Activated naive CD8-positive, alpha-beta T cell treated with anti-CD3 and anti-CD28 coated beads for 36 hours (primary cell): ENCODE results near the gene OSBPL1A. TPM values are rescaled to one million over a fixed set of nuclear protein-coding genes. Genes with fewer than 3 reads are reported as not detected.
"Not testable (repeated sequence)": the region's sequence is repeated elsewhere in the genome, so short reads cannot be mapped to it uniquely, and the experiment has no call there.

Source experiments
- DNase-seq: peaks from one replicate; pipeline ENCODE4 v3.0.0; 2021
- H3K27ac Mint-ChIP-seq: one replicate; pipeline ENCODE4 v1.8.0; 2022; ENCODE audit warnings: mild to moderate bottlenecking, moderate library complexity, mixed read lengths
- H3K27me3 Mint-ChIP-seq: one replicate; pipeline ENCODE4 v1.8.0; 2022; ENCODE audit warnings: mild to moderate bottlenecking, mixed read lengths
- H3K36me3 Mint-ChIP-seq: one replicate; pipeline ENCODE4 v1.8.0; 2021; ENCODE audit warnings: mild to moderate bottlenecking, mixed read lengths
- H3K4me1 Mint-ChIP-seq: one replicate; pipeline ENCODE4 v1.8.0; 2021; ENCODE audit warnings: mixed read lengths
- H3K4me3 Mint-ChIP-seq: one replicate; pipeline ENCODE4 v1.8.0; 2022; ENCODE audit warnings: mild to moderate bottlenecking, moderate library complexity, mixed read lengths
- H3K9me3 Mint-ChIP-seq: one replicate; pipeline ENCODE4 v1.8.0; 2022; ENCODE audit warnings: mixed read lengths
- total RNA-seq, 2 experiments: library from RNA; stranded (reverse); gene quantifications; one replicate each; pipeline ENCODE4 v1.2.3, GENCODE V29; 2021

Gene OSBPL1A
- total RNA-seq, 2 experiments from 2014 or later = 2.8 to 4.0 TPM

DNA sequence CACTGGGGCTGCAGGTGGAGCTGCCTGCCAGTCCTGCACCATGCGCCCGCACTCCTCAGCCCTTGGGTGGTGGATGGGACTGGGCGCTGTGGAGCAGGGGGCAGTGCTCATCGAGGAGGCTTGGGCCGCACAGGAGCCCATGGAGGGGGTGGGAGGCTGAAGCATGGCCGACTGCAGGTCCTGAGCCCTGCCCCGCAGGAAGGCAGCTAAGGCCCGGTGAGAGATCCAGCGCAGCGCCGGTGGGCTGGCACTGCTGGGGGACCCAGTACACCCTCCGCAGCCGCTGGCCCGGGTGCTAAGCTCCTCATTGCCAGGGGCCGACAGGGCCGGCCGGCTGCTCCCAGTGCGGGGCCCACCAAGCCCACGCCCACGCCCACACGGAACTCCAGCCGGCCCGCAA, 21.1 kb downstream of the OSBPL1A start:
- not testable (repeated sequence) for DNase-seq, H3K36me3 Mint-ChIP-seq, H3K4me1 Mint-ChIP-seq, H3K4me3 Mint-ChIP-seq, H3K27me3 Mint-ChIP-seq, H3K27ac Mint-ChIP-seq, H3K9me3 Mint-ChIP-seq

DNA sequence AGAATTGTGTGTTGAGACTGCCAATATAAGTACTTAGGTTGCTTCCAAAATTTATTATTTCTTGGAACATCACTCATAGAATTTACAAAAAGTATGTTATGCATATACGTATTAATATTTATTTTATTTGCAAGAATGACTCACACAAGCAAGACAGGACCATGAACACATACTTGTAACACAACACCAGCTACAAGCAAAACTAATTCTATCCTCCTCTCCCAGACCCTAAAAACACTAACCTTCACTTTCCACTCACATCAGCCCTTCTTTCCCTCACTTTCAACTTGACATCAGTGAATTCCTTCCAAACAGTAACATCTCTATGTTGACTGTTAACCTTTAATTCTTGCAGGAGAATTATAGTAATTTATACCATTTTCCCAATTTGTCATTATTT, 24.3 kb downstream of the OSBPL1A start:
- Mint-ChIP-seq H3K27ac (no peak overlapping the region), H3K4me1 (peaks cover 15% of the 10 kb centered on the region), H3K9me3 (no peaks in the 10 kb centered on the region), H3K27me3 (no peaks in the 10 kb centered on the region), H3K4me3 (no peak overlapping the region), H3K36me3 (peaks cover 2% of the 10 kb centered on the region)
- no peak for DNase-seq

DNA sequence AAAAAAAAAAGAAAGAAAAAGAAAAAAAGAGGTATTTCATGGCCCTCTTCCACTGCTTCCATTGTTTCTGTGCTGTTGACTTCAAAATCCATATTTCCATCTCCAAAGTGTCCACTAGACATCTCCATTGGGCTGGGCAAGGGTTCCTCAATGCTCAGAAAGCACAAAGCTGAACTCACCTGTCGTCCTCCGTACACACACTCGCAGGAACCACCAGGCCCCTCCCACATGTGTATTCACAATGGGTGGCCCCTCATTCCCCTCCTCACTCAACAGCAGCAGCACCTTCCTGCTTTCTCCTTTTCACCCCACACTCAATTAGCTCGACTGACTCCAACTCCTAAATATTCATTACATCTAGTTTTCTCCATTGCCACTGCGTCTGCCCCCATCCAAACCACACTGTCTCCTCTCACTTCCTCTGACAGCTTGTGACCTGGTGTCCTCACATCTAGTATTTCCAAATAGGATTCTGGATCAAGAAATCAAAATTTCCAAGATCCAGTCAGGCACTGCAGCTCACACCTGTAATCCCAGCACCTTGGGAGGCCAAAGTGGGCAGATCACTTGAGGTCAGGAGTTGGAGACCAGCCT, 25.2 kb downstream of the OSBPL1A start:
- no peaks in the 10 kb centered on the region for H3K27me3 Mint-ChIP-seq
- H3K9me3 Mint-ChIP-seq = no peaks in the 10 kb centered on the region
- peaks cover 15% of the 10 kb centered on the region for H3K4me1 Mint-ChIP-seq
- H3K36me3 Mint-ChIP-seq = peaks cover 2% of the 10 kb centered on the region
- no peak for DNase-seq
- no peak overlapping the region for H3K27ac Mint-ChIP-seq
- H3K4me3 Mint-ChIP-seq = no peak overlapping the region

DNA sequence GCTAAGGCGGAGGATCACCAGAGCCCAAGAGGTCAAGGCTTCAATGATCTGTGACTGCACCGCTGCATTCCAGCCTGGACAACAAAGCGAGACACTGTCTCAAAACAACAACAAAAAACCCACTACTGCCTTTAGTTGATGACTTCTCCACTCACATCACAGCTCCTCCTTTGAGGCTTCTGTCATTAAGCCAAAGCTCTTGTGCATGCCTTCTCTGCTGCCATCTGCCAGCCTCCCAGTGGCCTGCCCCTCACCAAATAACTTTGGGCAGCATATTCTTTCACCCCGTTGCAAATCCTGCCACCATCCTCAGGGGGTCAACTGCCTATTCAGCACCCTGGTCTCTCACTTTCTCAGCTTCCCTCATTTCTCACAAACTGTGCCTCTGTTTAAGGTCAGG, 27.5 kb downstream of the OSBPL1A start:
- no peaks in the 10 kb centered on the region for H3K9me3 Mint-ChIP-seq
- DNase-seq = no peak
- H3K4me3 Mint-ChIP-seq = no peak overlapping the region
- peaks cover 15% of the 10 kb centered on the region for H3K4me1 Mint-ChIP-seq
- H3K27me3 Mint-ChIP-seq = no peaks in the 10 kb centered on the region
- no peak overlapping the region for H3K27ac Mint-ChIP-seq
- peaks cover 2% of the 10 kb centered on the region for H3K36me3 Mint-ChIP-seq

DNA sequence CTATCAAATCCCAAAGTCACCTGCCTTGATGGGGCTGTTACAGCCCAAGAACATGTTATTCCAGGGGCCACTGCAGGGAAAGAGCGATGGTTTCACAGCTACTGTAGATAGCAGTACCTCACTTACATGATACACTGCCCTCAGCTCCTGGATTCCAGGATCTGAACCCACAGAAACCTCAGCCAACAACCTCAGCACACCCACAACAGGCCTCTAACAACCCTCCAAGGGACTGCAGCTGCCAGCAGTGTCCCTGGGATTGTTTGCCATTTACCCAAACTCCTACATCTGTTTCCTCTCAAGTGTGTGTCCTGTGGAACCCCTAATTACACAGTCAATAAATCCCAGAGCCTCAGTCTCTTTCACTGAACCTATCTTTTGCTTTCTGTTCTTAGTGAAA, 28.2 kb downstream of the OSBPL1A start:
- DNase-seq = no peak
- H3K4me3 Mint-ChIP-seq = no peak overlapping the region
- H3K27ac Mint-ChIP-seq = no peak overlapping the region
- H3K9me3 Mint-ChIP-seq = no peaks in the 10 kb centered on the region
- H3K36me3 Mint-ChIP-seq = peaks cover 2% of the 10 kb centered on the region
- no peaks in the 10 kb centered on the region for H3K27me3 Mint-ChIP-seq
- H3K4me1 Mint-ChIP-seq = peaks cover 15% of the 10 kb centered on the region

DNA sequence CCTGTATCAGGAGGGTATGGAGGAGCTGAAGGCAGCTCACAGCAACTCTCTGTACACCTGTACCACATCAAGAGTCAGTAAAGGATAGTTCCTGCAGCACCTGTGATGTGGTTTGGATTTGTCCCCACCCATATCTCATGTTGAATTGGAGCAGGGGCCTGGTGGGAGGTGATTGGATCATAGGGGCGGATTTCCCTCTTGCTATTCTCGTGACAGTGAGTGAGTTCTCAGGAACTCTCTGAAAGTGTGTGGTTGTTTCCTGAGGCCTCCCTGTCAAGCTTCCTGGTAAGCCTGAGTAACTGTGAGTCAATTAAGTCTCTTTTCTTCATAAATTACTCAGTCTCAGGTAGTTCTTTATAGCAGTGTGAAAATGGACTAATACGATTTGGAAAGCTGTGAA, 28.9 kb downstream of the OSBPL1A start:
- no peaks in the 10 kb centered on the region for H3K9me3 Mint-ChIP-seq
- no peaks in the 10 kb centered on the region for H3K27me3 Mint-ChIP-seq
- H3K4me1 Mint-ChIP-seq = peaks cover 15% of the 10 kb centered on the region
- peak overlapping the region; percentile 52 for H3K27ac Mint-ChIP-seq
- no peak overlapping the region for H3K4me3 Mint-ChIP-seq
- peaks cover 2% of the 10 kb centered on the region for H3K36me3 Mint-ChIP-seq
- DNase-seq = no peak

DNA sequence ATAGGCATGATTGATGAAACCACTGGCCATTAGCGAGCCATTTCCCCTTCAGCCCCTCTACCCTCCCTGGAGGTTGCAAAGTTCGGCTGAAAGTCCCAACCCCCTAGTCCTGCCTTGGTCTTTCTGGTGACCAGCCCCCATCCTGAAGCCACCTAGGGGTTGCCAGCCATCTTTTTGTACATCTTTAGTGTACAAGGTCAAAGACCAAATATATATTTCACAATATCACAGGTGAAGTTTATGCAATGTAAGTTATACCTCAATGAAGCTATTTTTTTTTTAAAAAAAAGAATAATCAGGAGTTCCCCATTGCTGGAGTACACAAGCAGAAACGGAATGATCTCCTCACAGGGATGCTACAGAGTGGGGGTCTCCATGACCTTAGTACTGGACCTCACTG, 31.3 kb downstream of the OSBPL1A start:
- no peak overlapping the region for H3K27ac Mint-ChIP-seq
- no peak overlapping the region for H3K4me3 Mint-ChIP-seq
- no peaks in the 10 kb centered on the region for H3K27me3 Mint-ChIP-seq
- no peaks in the 10 kb centered on the region for H3K36me3 Mint-ChIP-seq
- no peaks in the 10 kb centered on the region for H3K9me3 Mint-ChIP-seq
- peaks cover 15% of the 10 kb centered on the region for H3K4me1 Mint-ChIP-seq
- no peak for DNase-seq

DNA sequence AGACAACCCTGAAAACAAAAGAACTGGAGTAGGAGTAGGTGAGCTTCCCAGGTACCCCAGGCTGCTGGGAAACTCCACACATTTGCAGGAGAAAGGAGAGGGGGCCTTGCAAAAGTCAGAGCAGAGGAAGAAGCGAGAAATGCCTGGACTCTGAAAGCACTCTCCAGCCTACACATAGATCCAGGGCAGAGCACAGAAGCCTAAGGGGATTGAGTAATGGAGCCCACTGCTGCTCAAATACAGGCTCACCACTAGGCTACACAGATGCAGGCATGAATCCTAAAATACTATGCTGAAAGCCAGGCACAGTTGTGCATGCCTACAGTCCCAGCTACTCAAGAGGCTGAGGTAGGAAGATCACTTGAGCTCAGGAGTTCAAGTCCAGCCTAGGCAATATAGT, 33.4 kb downstream of the OSBPL1A start:
- H3K27me3 Mint-ChIP-seq = no peaks in the 10 kb centered on the region
- no peak for DNase-seq
- no peak overlapping the region for H3K4me3 Mint-ChIP-seq
- H3K4me1 Mint-ChIP-seq = peaks cover 7% of the 10 kb centered on the region
- no peak overlapping the region for H3K27ac Mint-ChIP-seq
- no peaks in the 10 kb centered on the region for H3K9me3 Mint-ChIP-seq
- no peaks in the 10 kb centered on the region for H3K36me3 Mint-ChIP-seq

DNA sequence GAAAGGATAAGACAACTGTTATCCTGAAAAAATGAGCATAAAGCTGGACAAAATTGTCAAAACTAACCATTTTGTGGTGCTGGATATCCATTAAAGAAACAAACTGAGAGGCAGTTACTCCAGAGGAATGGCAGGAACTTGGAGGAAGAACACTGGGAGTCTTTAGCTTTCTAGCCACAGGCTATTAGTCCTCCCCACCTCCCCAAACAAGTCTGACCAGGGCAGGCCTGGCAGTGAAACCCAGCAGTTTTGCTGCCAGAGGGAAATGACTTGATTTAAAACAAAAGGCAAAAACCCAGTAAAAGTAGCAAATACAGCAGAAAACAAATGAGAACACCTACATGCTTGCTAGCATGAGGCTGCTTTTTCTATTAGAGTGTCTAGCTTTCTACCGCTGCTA, 34.9 kb downstream of the OSBPL1A start:
- Mint-ChIP-seq H3K9me3 (no peaks in the 10 kb centered on the region), H3K4me3 (no peak overlapping the region), H3K4me1 (no peaks in the 10 kb centered on the region), H3K27ac (no peak overlapping the region), H3K27me3 (no peaks in the 10 kb centered on the region), H3K36me3 (no peaks in the 10 kb centered on the region)
- no peak for DNase-seq

DNA sequence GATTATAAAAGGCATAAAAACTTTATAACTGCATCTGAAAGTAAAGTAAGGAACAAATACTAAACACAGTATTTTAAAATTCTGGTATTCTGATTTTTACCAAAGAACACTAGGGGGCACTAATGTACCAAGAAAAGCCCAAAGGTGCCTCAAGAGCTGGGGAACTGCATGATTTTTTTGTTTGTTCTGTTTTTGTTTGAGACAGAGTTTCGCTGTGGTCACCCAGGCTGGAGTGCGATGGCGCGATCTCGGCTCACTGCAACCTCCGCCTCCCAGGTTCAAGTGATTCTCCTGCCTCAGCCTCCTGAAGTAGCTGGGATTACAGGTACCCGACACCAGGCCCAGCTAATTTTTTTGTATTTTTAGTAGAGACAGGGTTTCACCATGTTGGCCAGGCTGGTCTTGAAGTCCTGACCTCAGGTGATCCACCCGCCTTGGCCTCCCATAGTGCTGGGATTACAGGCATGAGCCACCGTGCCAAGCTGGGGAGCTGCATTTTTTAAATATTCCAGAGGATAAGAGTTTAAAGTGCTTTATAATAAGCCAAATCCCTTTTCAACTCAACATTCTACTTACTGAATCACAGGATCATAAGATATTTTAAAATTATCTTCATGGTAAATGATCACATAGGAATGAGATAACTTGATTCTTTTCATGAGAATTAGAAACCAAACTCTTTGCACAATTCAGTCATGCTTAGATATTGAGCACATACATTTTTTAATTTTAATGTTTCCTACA, 37.7 kb downstream of the OSBPL1A start:
- not testable (repeated sequence) for DNase-seq, H3K27me3 Mint-ChIP-seq, H3K4me1 Mint-ChIP-seq, H3K27ac Mint-ChIP-seq, H3K36me3 Mint-ChIP-seq, H3K9me3 Mint-ChIP-seq, H3K4me3 Mint-ChIP-seq

DNA sequence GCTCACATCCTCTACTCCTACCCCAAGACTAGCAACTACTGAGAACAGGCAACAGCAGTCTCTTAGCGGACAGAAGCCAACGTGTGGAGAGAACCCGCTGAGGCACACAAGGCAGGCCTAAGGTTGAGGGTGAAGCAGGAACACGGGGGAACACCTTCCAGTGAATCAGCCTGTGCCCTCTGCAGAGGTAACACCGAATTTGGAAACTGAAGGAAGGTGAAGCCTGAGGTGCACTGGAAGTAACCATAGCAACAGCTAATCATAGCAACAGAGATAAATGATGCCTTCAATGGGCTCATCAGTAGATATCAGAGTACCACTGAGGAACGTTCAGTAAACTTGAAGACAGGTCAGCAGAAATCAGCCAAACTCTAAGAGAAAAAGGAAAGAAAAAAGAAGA, 43.3 kb downstream of the OSBPL1A start:
- Mint-ChIP-seq H3K4me1 (no peaks in the 10 kb centered on the region), H3K9me3 (peaks cover 2% of the 10 kb centered on the region)
- DNase-seq = no peak

DNA sequence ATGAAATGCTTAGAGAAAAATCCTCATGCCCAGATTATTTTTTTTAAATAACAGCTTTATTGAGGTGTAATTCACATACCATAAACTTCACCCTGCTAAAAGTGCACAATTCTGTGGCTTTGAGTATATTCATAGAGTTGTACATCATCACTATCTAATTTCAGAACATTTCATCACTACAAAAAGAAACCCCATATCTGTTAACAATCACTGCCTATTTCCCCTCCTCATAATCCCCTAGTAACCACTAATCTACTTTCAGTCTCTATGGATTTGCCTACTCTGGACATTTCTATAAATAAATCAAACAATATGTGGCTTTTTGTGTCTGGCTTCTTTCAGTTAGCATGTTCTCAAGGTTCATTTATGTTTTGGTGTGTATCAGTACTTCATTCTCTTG, 51.4 kb downstream of the OSBPL1A start:
- Mint-ChIP-seq H3K27me3 (no peaks in the 10 kb centered on the region), H3K4me3 (no peak overlapping the region), H3K4me1 (no peaks in the 10 kb centered on the region), H3K9me3 (no peaks in the 10 kb centered on the region), H3K27ac (no peak overlapping the region), H3K36me3 (no peaks in the 10 kb centered on the region)
- DNase-seq = no peak

More for the DNA sequence above, 43.3 kb downstream of the OSBPL1A start:
- H3K4me3 Mint-ChIP-seq = no peak overlapping the region
- no peak overlapping the region for H3K27ac Mint-ChIP-seq
- no peaks in the 10 kb centered on the region for H3K27me3 Mint-ChIP-seq
- no peaks in the 10 kb centered on the region for H3K36me3 Mint-ChIP-seq

DNA sequence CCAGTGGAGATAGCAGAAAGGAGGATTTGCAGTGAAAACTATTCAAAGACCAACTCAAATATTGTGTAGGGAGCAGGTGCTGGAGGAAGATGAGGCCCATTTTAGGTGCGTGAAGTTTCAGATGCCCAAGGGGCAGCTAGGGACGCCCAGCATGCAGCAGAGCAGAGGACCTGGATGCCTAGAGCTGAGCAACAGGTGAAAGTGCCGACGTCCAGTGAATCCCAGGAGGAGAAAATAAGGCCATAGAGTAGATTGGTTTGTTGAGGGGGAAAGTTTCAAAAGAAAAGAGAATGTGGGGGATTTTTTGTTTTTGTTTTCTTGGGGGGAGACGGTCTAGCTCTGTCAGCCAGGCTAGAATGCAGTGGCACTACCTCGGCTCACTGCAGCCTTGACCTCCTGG, 53.1 kb downstream of the OSBPL1A start:
- no peaks in the 10 kb centered on the region for H3K4me1 Mint-ChIP-seq
- no peak overlapping the region for H3K4me3 Mint-ChIP-seq
- H3K36me3 Mint-ChIP-seq = no peaks in the 10 kb centered on the region
- H3K27me3 Mint-ChIP-seq = no peaks in the 10 kb centered on the region
- DNase-seq = no peak
- H3K9me3 Mint-ChIP-seq = no peaks in the 10 kb centered on the region
- no peak overlapping the region for H3K27ac Mint-ChIP-seq

DNA sequence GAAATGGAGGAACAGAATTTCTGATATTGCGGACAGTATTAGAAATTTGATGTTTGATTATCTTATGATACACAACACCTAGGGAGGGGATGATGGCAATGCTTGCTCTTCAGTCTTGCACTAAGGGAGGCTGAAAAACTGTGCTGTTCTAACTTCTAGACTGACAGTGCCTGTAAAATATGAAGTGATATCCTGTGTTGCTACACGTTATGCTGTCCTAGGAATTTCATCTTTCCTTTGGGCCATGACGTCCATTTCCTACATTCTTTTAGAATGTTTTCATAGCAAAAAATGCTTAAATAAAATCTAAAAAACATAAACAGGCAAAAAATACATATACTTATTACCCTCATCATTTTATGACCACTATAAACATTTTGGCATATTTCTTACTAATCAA, 55.3 kb downstream of the OSBPL1A start:
- Mint-ChIP-seq H3K36me3 (no peaks in the 10 kb centered on the region), H3K27me3 (no peaks in the 10 kb centered on the region)

DNA sequence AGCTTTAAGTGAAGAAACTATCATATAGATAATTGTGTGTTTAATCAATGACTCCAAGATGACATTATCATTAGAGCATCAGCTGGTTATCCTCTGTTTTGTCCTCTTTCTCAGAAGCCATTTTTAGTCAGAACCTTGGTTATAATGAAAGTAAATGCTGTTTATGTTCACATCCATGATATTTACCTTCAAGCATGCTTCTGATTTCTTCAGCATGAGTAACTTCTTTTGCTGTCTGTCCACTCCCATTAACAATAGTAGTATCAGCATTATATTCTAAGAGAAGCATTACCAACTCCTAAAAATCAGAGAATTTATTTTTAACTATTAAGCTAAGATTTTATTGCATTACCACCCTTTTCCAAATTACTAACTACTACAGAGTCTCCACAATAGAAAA, 56.3 kb downstream of the OSBPL1A start:
- Mint-ChIP-seq H3K9me3 (no peaks in the 10 kb centered on the region), H3K36me3 (no peaks in the 10 kb centered on the region), H3K27ac (no peak overlapping the region), H3K4me1 (no peaks in the 10 kb centered on the region), H3K4me3 (no peak overlapping the region), H3K27me3 (no peaks in the 10 kb centered on the region)
- DNase-seq = no peak

More for the DNA sequence above, 55.3 kb downstream of the OSBPL1A start:
- no peaks in the 10 kb centered on the region for H3K4me1 Mint-ChIP-seq
- no peaks in the 10 kb centered on the region for H3K9me3 Mint-ChIP-seq
- no peak for DNase-seq
- H3K4me3 Mint-ChIP-seq = no peak overlapping the region
- no peak overlapping the region for H3K27ac Mint-ChIP-seq

DNA sequence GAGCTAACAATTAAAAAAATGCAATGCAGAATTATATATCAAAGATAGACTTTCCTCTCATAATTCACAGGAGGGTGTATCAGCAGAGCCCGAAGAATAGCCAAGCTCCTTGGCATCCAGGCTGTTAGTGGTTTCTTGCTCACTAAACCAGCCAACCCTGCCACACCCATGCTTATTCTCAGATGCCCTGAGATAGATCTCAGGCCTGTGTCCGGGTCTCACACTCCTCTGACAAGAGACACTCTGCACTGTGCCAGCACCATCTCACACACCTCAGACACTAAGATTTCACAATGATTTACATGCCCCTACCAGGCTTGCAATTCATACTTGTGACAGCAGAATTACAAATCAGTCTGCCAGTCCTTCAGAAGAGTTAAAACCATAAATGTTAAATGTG, 64.5 kb downstream of the OSBPL1A start:
- no peak overlapping the region for H3K27ac Mint-ChIP-seq
- peaks cover 3% of the 10 kb centered on the region for H3K36me3 Mint-ChIP-seq
- no peak for DNase-seq
- no peaks in the 10 kb centered on the region for H3K4me1 Mint-ChIP-seq
- H3K4me3 Mint-ChIP-seq = no peak overlapping the region
- H3K9me3 Mint-ChIP-seq = no peaks in the 10 kb centered on the region
- no peaks in the 10 kb centered on the region for H3K27me3 Mint-ChIP-seq
